H1 (cell line): ENCODE results near the gene SDF2.

ENCODE experiments used
- BACH1 ChIP-seq: IDR thresholded peaks from 2 replicates; pipeline ENCODE4 v1.6.1; 2012; ENCODE audit warnings: low read length, improper control_type of control experiment
- CEBPB ChIP-seq: IDR thresholded peaks from 2 replicates; pipeline ENCODE4 v1.6.1; 2012; ENCODE audit warnings: low read depth, low read length
- EP300 ChIP-seq, 2 experiments: IDR thresholded peaks; 1 replicate in 1 of 2; 2 replicates in 1 of 2; pipeline ENCODE4 v1.6.1; 2011 to 2012; ENCODE audit warnings: low read depth in 2 of 2, low read length in 2 of 2, mild to moderate bottlenecking in 2 of 2, borderline replicate concordance in 1 of 2, inconsistent platforms in 1 of 2, moderate library complexity in 1 of 2
- EZH2 ChIP-seq: fragments of 200-600 bp; sonication (generic); IDR thresholded peaks from 2 replicates; pipeline ENCODE4 v1.7.1; 2012; ENCODE audit warnings: low read depth, mild to moderate bottlenecking, moderate library complexity, low read length, inconsistent platforms; ENCODE audit not compliant: severe bottlenecking
- JUN ChIP-seq: IDR thresholded peaks from 2 replicates; pipeline ENCODE4 v1.6.1; 2011; ENCODE audit warnings: low read depth, mild to moderate bottlenecking, improper control_type of control experiment, low read length
- POLR2A ChIP-seq, 2 experiments: IDR thresholded peaks; 1 replicate in 1 of 2; 2 replicates in 1 of 2; pipeline ENCODE4 v1.6.1; 2011; ENCODE audit warnings: low read depth in 2 of 2, low read length in 2 of 2, mild to moderate bottlenecking in 2 of 2; ENCODE audit errors: control extremely low read depth in 1 of 2
- ZNF274 ChIP-seq: IDR thresholded peaks from 2 replicates; pipeline ENCODE4 v1.7.0; 2012; ENCODE audit warnings: low read length, borderline replicate concordance; ENCODE audit errors: extremely low read depth
- TF ChIP-seq, protein P1 (sequence below), 3 experiments: IDR thresholded peaks; 1 replicate in 2 of 3; 2 replicates in 1 of 3; pipeline versions ENCODE4 v1.5.1 to v1.6.1; 2011; ENCODE audit warnings: low read length in 3 of 3, mild to moderate bottlenecking in 3 of 3, inconsistent platforms in 2 of 3, low read depth in 1 of 3, moderate library complexity in 1 of 3; ENCODE audit not compliant: insufficient read depth in 1 of 3; ENCODE audit errors: control extremely low read depth in 1 of 3
- TF ChIP-seq, protein P2 (sequence below): IDR thresholded peaks from 2 replicates; pipeline ENCODE4 v1.6.1; 2012; ENCODE audit warnings: inconsistent platforms

DNA sequence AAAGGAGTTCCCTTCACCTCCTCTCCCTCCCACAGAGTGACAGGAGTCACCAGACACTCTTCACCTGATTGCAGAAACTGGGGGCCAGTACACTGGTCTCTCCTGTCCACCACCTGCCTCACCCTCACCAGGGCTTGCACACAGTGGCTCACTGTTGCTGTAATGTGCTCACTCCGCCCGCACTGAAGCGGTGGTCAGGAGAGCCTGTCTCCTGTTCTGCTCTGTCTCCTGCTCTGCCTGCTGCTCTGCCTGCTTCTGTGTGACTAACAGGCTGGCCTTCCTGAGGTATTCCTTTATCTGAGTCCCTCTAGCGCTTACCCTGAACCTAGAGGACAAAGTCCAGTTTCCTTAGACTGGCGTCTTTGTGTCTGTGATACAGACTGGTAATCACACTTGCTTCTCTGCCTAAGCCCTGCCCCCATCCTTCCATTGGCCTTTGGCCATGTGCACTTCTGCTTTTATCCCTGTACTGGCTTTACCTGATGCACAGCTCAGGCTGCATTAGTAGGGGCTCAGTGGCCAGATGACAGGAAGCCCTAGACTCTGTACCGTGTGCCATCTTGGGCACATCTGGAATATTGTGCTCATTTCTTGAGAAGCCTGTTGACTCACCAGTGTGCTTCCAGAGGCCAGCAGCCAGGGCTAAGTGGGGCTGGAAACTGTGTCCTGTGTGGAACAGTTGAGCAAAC, 36.7 kb upstream of the SDF2 start:
- TF ChIP-seq, protein P1, sequence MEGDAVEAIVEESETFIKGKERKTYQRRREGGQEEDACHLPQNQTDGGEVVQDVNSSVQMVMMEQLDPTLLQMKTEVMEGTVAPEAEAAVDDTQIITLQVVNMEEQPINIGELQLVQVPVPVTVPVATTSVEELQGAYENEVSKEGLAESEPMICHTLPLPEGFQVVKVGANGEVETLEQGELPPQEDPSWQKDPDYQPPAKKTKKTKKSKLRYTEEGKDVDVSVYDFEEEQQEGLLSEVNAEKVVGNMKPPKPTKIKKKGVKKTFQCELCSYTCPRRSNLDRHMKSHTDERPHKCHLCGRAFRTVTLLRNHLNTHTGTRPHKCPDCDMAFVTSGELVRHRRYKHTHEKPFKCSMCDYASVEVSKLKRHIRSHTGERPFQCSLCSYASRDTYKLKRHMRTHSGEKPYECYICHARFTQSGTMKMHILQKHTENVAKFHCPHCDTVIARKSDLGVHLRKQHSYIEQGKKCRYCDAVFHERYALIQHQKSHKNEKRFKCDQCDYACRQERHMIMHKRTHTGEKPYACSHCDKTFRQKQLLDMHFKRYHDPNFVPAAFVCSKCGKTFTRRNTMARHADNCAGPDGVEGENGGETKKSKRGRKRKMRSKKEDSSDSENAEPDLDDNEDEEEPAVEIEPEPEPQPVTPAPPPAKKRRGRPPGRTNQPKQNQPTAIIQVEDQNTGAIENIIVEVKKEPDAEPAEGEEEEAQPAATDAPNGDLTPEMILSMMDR (IDR thresholded peaks at IDR 0.05; ENCODE audit: control extremely low read depth in 1 of 3, insufficient read depth in 1 of 3, low read depth in 1 of 3, low read length in 3 of 3), result no peak
- TF ChIP-seq ZNF274 (no peak), EP300 (IDR thresholded peaks at IDR 0.05; ENCODE audit: borderline replicate concordance in 1 of 2, low read depth in 2 of 2, low read length in 2 of 2) (no peak), BACH1 (no peak), JUN (no peak), CEBPB (no peak), EZH2 (no peak), POLR2A (IDR thresholded peaks at IDR 0.05; ENCODE audit: control extremely low read depth in 1 of 2, low read depth in 2 of 2, low read length in 2 of 2) (no peak)
- TF ChIP-seq, protein P2, sequence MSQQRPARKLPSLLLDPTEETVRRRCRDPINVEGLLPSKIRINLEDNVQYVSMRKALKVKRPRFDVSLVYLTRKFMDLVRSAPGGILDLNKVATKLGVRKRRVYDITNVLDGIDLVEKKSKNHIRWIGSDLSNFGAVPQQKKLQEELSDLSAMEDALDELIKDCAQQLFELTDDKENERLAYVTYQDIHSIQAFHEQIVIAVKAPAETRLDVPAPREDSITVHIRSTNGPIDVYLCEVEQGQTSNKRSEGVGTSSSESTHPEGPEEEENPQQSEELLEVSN, result no peak
